ELR (cell line): Measurements from ENCODE around the gene PRKD2.

Experiments
- DNase-seq: peaks from one replicate; pipeline ENCODE4 v3.0.0-alpha.2; 2015; ENCODE audit warnings: low read depth

Gene PRKD2

GRCh38 chr19:46661020-46661731 lies 55.7 kb downstream of the PRKD2 start, which contains the start of gene DACT3:
DACT3 (minus strand) TSS chr19:46661182; CDS start chr19:46661064, 118 bp downstream.
- DNase-seq: peak; percentile 100

- no peak for DNase-seq
These were observed 56.3 kb downstream of the PRKD2 start for GRCh38 chr19:46660551-46661019.

- peak; percentile 18 for DNase-seq
These were observed 56.9 kb downstream of the PRKD2 start for GRCh38 chr19:46660008-46660517.

GRCh38 chr19:46659151-46660007 lies 57.5 kb downstream of the PRKD2 start:
- DNase-seq: peak; percentile 36

- no peak for DNase-seq
These were observed 60.4 kb downstream of the PRKD2 start for GRCh38 chr19:46656541-46656940.

- DNase-seq: no peak
These were observed 62.2 kb downstream of the PRKD2 start for GRCh38 chr19:46654621-46655152.

- DNase-seq: no peak
These were observed 66.5 kb downstream of the PRKD2 start for GRCh38 chr19:46650445-46650844.

GRCh38 chr19:46648961-46649960 lies 67.7 kb downstream of the PRKD2 start:
- no peak for DNase-seq

- no peak for DNase-seq
These were observed 68.6 kb downstream of the PRKD2 start for GRCh38 chr19:46648060-46648960.

GRCh38 chr19:46646402-46646801 lies 70.5 kb downstream of the PRKD2 start:
- DNase-seq: no peak

GRCh38 chr19:46644720-46645119 lies 72.2 kb downstream of the PRKD2 start:
- no peak for DNase-seq

- no peak for DNase-seq
These were observed 76.3 kb downstream of the PRKD2 start for GRCh38 chr19:46640656-46641055.

- peak; percentile 70 for DNase-seq
These were observed 77.3 kb downstream of the PRKD2 start for GRCh38 chr19:46639358-46640182.

GRCh38 chr19:46637224-46637623 lies 79.7 kb downstream of the PRKD2 start:
- no peak for DNase-seq

- no peak for DNase-seq
These were observed 80.8 kb downstream of the PRKD2 start, which contains the start of gene GNG8 for GRCh38 chr19:46635920-46636761. GNG8 (minus strand) TSS chr19:46636202; CDS start chr19:46634682, 1,520 bp downstream.

GRCh38 chr19:46634656-46635218 lies 82.2 kb downstream of the PRKD2 start:
- DNase-seq: no peak

- peak; percentile 88 for DNase-seq
These were observed 82.8 kb downstream of the PRKD2 start for GRCh38 chr19:46634045-46634655.
